ENCODE data around the gene GAGE12H.
"Not testable (repeated sequence)": the region's sequence is repeated elsewhere in the genome, so short reads cannot be mapped to it uniquely, and the experiment has no call there.

DNA sequence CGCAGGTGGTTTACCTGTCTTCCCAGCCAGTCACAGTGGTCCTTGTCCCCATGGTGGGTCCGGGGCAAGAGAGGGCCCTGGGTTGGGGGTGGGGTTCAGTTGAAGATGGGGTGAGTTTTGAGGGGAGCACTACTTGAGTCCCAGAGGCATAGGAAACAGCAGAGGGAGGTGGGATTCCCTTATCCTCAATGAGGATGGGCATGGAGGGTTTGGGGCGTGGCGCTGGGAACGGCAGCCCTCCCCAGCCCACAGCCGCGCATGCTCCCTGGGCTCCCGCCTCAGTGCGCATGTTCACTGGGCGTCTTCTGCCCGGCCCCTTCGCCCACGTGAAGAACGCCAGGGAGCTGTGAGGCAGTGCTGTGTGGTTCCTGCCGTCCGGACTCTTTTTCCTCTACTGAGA is 9.6 kb upstream of the GAGE12H start, which contains the start of gene GAGE12G:
- not testable (repeated sequence) for TF ChIP-seq EZH2 (IDR thresholded peaks at IDR 0.05; ENCODE audit: borderline replicate concordance, low read depth, low read length, poor library complexity, severe bottlenecking); CTCF (conservative IDR thresholded peaks at IDR 0.05; ENCODE audit: low read depth, low read length)
